Neutrophil (primary cell): ENCODE data around the gene USH1C.

Experiments used
- H3K27ac ChIP-seq: fragments of 200-600 bp; sonication (generic); 2 replicates; pipeline ENCODE4 v1.5.1; 2016; ENCODE audit warnings: mild to moderate bottlenecking, moderate library complexity
- H3K27me3 ChIP-seq: fragments of 200-600 bp; sonication (generic); 2 replicates; pipeline ENCODE4 v1.6.0; 2016; ENCODE audit warnings: mild to moderate bottlenecking
- H3K36me3 ChIP-seq: fragments of 200-600 bp; sonication (generic); 2 replicates; pipeline ENCODE4 v1.5.1; 2017
- H3K4me1 ChIP-seq, 2 experiments: fragments of 200-600 bp in 1 of 2; sonication (generic) in 1 of 2; 1 replicate in 1 of 2; 2 replicates in 1 of 2; pipeline versions ENCODE4 v1.5.1 to v1.6.1; 2013 to 2016; ENCODE audit warnings: low read depth in 1 of 2, low read length in 1 of 2, mild to moderate bottlenecking in 1 of 2, moderate library complexity in 1 of 2; ENCODE audit not compliant: control insufficient read depth in 1 of 2, insufficient read depth in 1 of 2
- H3K4me3 ChIP-seq, 2 experiments: fragments of 200-600 bp in 1 of 2; sonication (generic) in 1 of 2; 1 replicate in 1 of 2; 2 replicates in 1 of 2; pipeline ENCODE4 v1.5.1; 2013 to 2016; ENCODE audit warnings: low read depth in 1 of 2, low read length in 1 of 2, mild to moderate bottlenecking in 1 of 2, moderate library complexity in 1 of 2
- H3K9me3 ChIP-seq: fragments of 200-600 bp; sonication (generic); 2 replicates; pipeline ENCODE4 v1.5.1; 2016
- CTCF ChIP-seq: fragments of 200-600 bp; sonication (generic); IDR thresholded peaks from 2 replicates; pipeline ENCODE4 v1.5.1; 2016; ENCODE audit warnings: antibody characterized with exemption

USH1C gene

GRCh38 chr11:17561111-17561415, 16.8 kb upstream of the USH1C start:
- Histone ChIP-seq H3K4me1 (no peaks in the 10 kb centered on the region), H3K9me3 (no peaks in the 10 kb centered on the region), H3K4me3 (no peak overlapping the region), H3K27me3 (peaks cover 8% of the 10 kb centered on the region), H3K36me3 (no peaks in the 10 kb centered on the region), H3K27ac (no peak overlapping the region)
- TF ChIP-seq CTCF = no peak

- TF ChIP-seq CTCF = no peak
- Histone ChIP-seq H3K36me3 (no peaks in the 10 kb centered on the region), H3K27ac (no peak overlapping the region), H3K9me3 (no peaks in the 10 kb centered on the region), H3K27me3 (peaks cover 12% of the 10 kb centered on the region), H3K4me1 (no peaks in the 10 kb centered on the region), H3K4me3 (no peak overlapping the region)
Observed at GRCh38 chr11:17560281-17561110, 16.3 kb upstream of the USH1C start.

GRCh38 chr11:17559341-17560087, 15.3 kb upstream of the USH1C start:
- peaks cover 12% of the 10 kb centered on the region for H3K27me3 ChIP-seq
- H3K9me3 ChIP-seq = no peaks in the 10 kb centered on the region
- no peak overlapping the region for H3K4me3 ChIP-seq
- H3K36me3 ChIP-seq = no peaks in the 10 kb centered on the region
- no peak overlapping the region for H3K27ac ChIP-seq
- no peaks in the 10 kb centered on the region for H3K4me1 ChIP-seq
- TF ChIP-seq CTCF = no peak

- Histone ChIP-seq H3K27me3 (peaks cover 12% of the 10 kb centered on the region), H3K36me3 (no peaks in the 10 kb centered on the region), H3K9me3 (no peaks in the 10 kb centered on the region), H3K27ac (no peak overlapping the region), H3K4me3 (no peak overlapping the region), H3K4me1 (no peaks in the 10 kb centered on the region)
- no peak for TF ChIP-seq CTCF
Observed at GRCh38 chr11:17558916-17559315, 14.7 kb upstream of the USH1C start.

- Histone ChIP-seq H3K4me1 (no peaks in the 10 kb centered on the region), H3K27ac (no peak overlapping the region), H3K36me3 (no peaks in the 10 kb centered on the region), H3K4me3 (no peak overlapping the region), H3K27me3 (peaks cover 12% of the 10 kb centered on the region), H3K9me3 (no peaks in the 10 kb centered on the region)
- no peak for TF ChIP-seq CTCF
Observed at GRCh38 chr11:17558025-17558780, 14.0 kb upstream of the USH1C start.
